Stimulated activated CD4-positive, alpha-beta T cell treated with anti-CD3 and anti-CD28 coated beads, Interleukin-4, amount 100 ng/mL, for 24 hours (primary cell): Measurements from ENCODE around the gene SKIC2.
A peak's percentile ranks its signal among the peaks of the same experiment; 100 is the strongest.
"Not testable (repeated sequence)": the region's sequence is repeated elsewhere in the genome, so short reads cannot be mapped to it uniquely, and the experiment has no call there.

Experiments
- DNase-seq: peaks from one replicate; pipeline ENCODE4 v3.0.0-alpha.2; 2020

Gene SKIC2

GRCh38 chr6:32005538-32005880 lies 46.5 kb downstream of the SKIC2 start:
- DNase-seq: not testable (repeated sequence)

- peak; percentile 1 for DNase-seq
Observed at GRCh38 chr6:32005991-32006529, 47.1 kb downstream of the SKIC2 start.

- peak; percentile 2 for DNase-seq
Observed at GRCh38 chr6:32007086-32007485, 48.1 kb downstream of the SKIC2 start.

GRCh38 chr6:32008037-32008436 lies 49.1 kb downstream of the SKIC2 start:
- not testable (repeated sequence) for DNase-seq

- DNase-seq: peak; percentile 1
Observed at GRCh38 chr6:32008616-32009015, 49.6 kb downstream of the SKIC2 start.

GRCh38 chr6:32009537-32009936 lies 50.6 kb downstream of the SKIC2 start:
- not testable (repeated sequence) for DNase-seq

- peak; percentile 2 for DNase-seq
Observed at GRCh38 chr6:32010856-32011530, 52.0 kb downstream of the SKIC2 start.

- DNase-seq: peak; percentile 3
Observed at GRCh38 chr6:32012941-32013617, 54.1 kb downstream of the SKIC2 start.

GRCh38 chr6:32013738-32014137 lies 54.8 kb downstream of the SKIC2 start:
- DNase-seq: not testable (repeated sequence)

GRCh38 chr6:32014547-32014946 lies 55.6 kb downstream of the SKIC2 start, which contains the start of gene C4B:
TSS of gene C4B (plus strand) at chr6:32014795. CDS start at chr6:32014846, 51 bp downstream.
- DNase-seq: not testable (repeated sequence)
